Measurements from ENCODE around the gene TCF20. TPM values are rescaled to one million over a fixed set of nuclear protein-coding genes. Genes with fewer than 3 reads are reported as not detected.

The TCF20 gene
- total RNA-seq, 2 experiments from 2014 or later: 61.6 to 64.1 TPM

DNA sequence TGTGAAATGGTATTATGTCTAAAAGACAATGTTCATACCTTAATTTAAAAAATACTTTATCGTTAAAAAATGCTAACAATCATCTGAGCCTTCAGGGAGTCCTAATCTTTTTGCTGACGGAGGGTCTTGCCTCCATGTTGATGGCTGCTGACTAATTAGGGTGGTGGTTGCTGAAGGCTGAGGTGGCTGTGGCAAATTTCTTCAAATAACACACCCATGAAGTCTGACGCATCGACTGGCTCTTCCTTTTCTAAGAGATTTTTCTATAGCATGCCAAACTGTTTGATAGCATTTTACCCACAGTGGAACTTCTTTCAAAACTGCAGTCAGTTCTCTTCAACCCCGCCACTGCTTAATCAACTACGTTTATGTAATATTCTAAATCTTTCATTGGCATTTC is 33.6 kb downstream of the TCF20 start:
- H3K9me3 Mint-ChIP-seq: peaks cover 3% of the 10 kb centered on the region
- H3K4me1 ChIP-seq (ENCODE audit: insufficient read depth, low read length): no peaks in the 10 kb centered on the region
- H3K27me3 Mint-ChIP-seq: no peaks in the 10 kb centered on the region
- peaks cover 81% of the 10 kb centered on the region for H3K4me1 Mint-ChIP-seq (ENCODE audit: low read depth)
- CTCF ChIA-PET: no interaction called here
- peaks cover 6 to 7% of the 10 kb centered on the region in 2 experiments for H3K9me3 ChIP-seq (ENCODE audit: control insufficient read depth in 1 of 2, insufficient read depth in 1 of 2, low read length in 2 of 2)
- POLR2A ChIA-PET: no interaction called here
- peaks cover 21% of the 10 kb centered on the region for H3K36me3 Mint-ChIP-seq (ENCODE audit: low read depth)
- H3K4me3 Mint-ChIP-seq: no peak overlapping the region
- DNase-seq (no peak), ATAC-seq (ENCODE audit: poor library complexity) (no peak)
- intact Hi-C loops (cut with DNase I, micrococcal nuclease): no loop called here
- no peak overlapping the region for H3K27ac Mint-ChIP-seq
- no peak overlapping the region for H3K27ac ChIP-seq (ENCODE audit: low read depth in 1 of 2, low read length in 2 of 2)
- H3K4me3 ChIP-seq (ENCODE audit: low read length): no peak overlapping the region
- TF ChIP-seq, protein P1, sequence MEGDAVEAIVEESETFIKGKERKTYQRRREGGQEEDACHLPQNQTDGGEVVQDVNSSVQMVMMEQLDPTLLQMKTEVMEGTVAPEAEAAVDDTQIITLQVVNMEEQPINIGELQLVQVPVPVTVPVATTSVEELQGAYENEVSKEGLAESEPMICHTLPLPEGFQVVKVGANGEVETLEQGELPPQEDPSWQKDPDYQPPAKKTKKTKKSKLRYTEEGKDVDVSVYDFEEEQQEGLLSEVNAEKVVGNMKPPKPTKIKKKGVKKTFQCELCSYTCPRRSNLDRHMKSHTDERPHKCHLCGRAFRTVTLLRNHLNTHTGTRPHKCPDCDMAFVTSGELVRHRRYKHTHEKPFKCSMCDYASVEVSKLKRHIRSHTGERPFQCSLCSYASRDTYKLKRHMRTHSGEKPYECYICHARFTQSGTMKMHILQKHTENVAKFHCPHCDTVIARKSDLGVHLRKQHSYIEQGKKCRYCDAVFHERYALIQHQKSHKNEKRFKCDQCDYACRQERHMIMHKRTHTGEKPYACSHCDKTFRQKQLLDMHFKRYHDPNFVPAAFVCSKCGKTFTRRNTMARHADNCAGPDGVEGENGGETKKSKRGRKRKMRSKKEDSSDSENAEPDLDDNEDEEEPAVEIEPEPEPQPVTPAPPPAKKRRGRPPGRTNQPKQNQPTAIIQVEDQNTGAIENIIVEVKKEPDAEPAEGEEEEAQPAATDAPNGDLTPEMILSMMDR (IDR thresholded peaks at IDR 0.05): no peak
- H3K36me3 ChIP-seq (ENCODE audit: insufficient read depth, low read length): no peaks in the 10 kb centered on the region
- no peaks in the 10 kb centered on the region for H3K27me3 ChIP-seq (ENCODE audit: control insufficient read depth in 1 of 2, insufficient read depth in 2 of 2, low read length in 2 of 2)

DNA sequence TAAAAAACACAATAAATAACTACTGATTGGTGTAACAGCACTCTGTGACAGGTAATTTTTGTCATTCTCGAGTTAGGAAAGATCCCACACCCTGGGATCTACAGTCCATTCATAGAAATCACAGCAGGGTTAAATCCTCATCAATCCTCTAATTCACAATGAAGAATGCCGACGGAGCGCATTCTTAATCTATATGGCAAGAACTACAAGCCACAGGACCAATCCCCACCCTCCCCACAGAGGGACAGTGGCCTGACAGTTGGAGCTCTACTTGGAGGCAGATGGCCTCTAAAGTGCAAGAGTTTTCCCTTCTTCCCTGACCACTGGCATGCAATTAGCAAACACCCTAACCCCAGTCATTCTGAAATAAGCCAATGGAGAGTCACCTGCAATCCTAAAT is 34.2 kb downstream of the TCF20 start:
- ChIA-PET POLR2A (no interaction called here), CTCF (no interaction called here)
- Mint-ChIP-seq H3K36me3 (ENCODE audit: low read depth) (peaks cover 19% of the 10 kb centered on the region), H3K4me3 (no peak overlapping the region), H3K4me1 (ENCODE audit: low read depth) (peaks cover 77% of the 10 kb centered on the region), H3K27ac (no peak overlapping the region), H3K27me3 (no peaks in the 10 kb centered on the region), H3K9me3 (peaks cover 3% of the 10 kb centered on the region)
- Histone ChIP-seq H3K36me3 (ENCODE audit: insufficient read depth, low read length) (no peaks in the 10 kb centered on the region), H3K27me3 (ENCODE audit: control insufficient read depth in 1 of 2, insufficient read depth in 2 of 2, low read length in 2 of 2) (no peaks in the 10 kb centered on the region), H3K4me3 (ENCODE audit: low read length) (no peak overlapping the region), H3K9me3 (ENCODE audit: control insufficient read depth in 1 of 2, insufficient read depth in 1 of 2, low read length in 2 of 2) (peaks cover 6 to 7% of the 10 kb centered on the region in 2 experiments), H3K4me1 (ENCODE audit: insufficient read depth, low read length) (no peaks in the 10 kb centered on the region), H3K27ac (ENCODE audit: low read depth in 1 of 2, low read length in 2 of 2) (no peak overlapping the region)
- DNase-seq (no peak), ATAC-seq (ENCODE audit: poor library complexity) (no peak)
- TF ChIP-seq, protein P1 (IDR thresholded peaks at IDR 0.05): no peak
- intact Hi-C loops (cut with DNase I, micrococcal nuclease): no loop called here

DNA sequence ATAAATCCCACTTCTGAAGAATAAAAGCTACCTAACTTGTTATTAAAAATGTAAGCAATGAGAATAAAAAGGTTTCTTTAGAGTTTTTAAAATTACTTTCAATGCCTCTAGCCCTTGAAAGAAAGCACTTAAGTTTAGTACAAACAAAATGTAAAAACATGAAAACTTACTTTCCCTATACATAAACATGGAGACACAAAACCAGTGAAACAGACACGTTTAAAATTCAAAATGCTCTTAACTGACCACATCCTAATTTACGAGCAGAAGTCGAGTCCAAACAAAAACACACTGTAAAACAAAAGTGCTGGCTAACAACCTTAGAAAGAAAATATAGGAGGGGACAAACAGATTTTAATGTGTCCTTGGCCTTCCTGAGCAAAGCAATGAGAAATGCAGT is 36.6 kb downstream of the TCF20 start:
- no peaks in the 10 kb centered on the region for H3K27me3 Mint-ChIP-seq
- H3K27ac Mint-ChIP-seq: peak overlapping the region; percentile 11
- no peaks in the 10 kb centered on the region for H3K36me3 ChIP-seq (ENCODE audit: insufficient read depth, low read length)
- peaks cover 78% of the 10 kb centered on the region for H3K4me1 Mint-ChIP-seq (ENCODE audit: low read depth)
- H3K9me3 Mint-ChIP-seq: peaks cover 3% of the 10 kb centered on the region
- H3K4me1 ChIP-seq (ENCODE audit: insufficient read depth, low read length): peaks cover 15% of the 10 kb centered on the region
- POLR2A ChIA-PET: no interaction called here
- no peak for DNase-seq
- intact Hi-C loops (cut with DNase I, micrococcal nuclease): loop anchor here in 1 of 2 experiments (1.0 kb wide), 1 partner anchor 35 kb away; no protein-coding TSS in a partner anchor
- H3K27ac ChIP-seq (ENCODE audit: low read depth in 1 of 2, low read length in 2 of 2): no peak overlapping the region
- ATAC-seq (ENCODE audit: poor library complexity): no peak
- CTCF ChIA-PET: no interaction called here
- no peak overlapping the region for H3K4me3 ChIP-seq (ENCODE audit: low read length)
- H3K36me3 Mint-ChIP-seq (ENCODE audit: low read depth): peaks cover 14% of the 10 kb centered on the region
- no peaks in the 10 kb centered on the region for H3K27me3 ChIP-seq (ENCODE audit: control insufficient read depth in 1 of 2, insufficient read depth in 2 of 2, low read length in 2 of 2)
- H3K9me3 ChIP-seq (ENCODE audit: control insufficient read depth in 1 of 2, insufficient read depth in 1 of 2, low read length in 2 of 2): peaks cover 3 to 7% of the 10 kb centered on the region in 2 experiments
- TF ChIP-seq, protein P1 (IDR thresholded peaks at IDR 0.05): no peak
- H3K4me3 Mint-ChIP-seq: no peak overlapping the region
